ENCODE measurements around the gene NT5C1B.
"Not testable (repeated sequence)": the region's sequence is repeated elsewhere in the genome, so short reads cannot be mapped to it uniquely, and the experiment has no call there.

The NT5C1B gene

DNA sequence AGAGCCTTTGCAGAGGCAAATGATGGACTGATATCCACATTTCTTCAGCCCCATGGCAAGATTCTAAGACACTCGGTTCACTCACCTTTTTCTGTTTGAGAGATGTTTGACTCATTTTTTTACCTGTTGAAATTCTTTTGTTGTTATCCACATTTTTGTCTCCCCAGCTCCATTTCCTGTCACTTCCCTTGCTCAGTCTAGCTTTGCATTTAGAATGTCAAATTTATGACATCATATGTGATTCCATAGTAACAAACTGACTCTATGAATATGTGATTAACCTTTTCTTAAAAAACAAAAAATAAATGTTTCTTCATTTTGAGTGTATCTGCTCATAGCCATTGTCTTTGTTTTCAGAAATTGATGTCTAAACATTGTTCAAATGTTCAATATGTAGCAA is at the start of gene NT5C1B:
Gene NT5C1B, minus strand, starts transcription at position 216 of the 400 bp plus-strand sequence. Its CDS starts 101 bp downstream, at position 115.
- DNase-seq, result no peak

DNA sequence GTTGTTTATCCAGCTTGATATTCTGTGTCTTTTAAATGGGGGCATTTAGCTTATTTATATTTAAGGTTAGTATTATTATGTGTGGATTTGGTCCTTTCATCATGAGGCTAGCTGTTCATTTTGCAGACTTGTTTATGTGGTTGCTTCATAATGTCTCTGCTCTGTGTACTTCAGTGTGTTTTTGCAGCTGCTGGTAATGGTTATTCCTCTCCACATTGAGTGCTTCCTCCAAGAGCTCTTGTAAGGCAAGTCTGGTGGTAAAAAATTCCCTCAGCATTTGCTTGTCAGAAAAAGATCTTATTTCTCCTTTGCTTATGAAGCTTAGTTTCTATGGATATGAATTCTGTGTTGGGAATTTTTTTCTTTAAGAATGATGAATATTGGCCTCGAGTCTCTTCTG is 47.8 kb upstream of the NT5C1B start:
- no peak for DNase-seq

DNA sequence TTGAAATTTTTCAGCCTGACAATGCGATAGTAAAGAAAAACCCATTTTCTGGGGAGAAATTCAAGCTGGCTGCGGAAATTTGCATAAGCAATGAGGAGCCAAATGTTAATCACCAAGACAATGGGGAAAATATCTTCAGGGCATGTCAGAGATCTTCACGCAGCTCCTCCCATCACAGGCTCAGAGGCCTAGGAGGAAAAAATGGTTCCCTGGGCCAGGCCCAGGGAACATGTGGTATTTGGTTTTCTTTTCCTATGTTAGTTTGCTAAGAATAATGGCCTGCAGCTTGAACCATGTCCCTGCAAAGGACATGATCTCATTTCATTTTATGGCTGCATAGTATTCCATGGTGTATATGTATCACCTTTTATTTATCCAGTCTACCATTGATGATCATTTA is 43.3 kb upstream of the NT5C1B start:
- DNase-seq, result not testable (repeated sequence)

DNA sequence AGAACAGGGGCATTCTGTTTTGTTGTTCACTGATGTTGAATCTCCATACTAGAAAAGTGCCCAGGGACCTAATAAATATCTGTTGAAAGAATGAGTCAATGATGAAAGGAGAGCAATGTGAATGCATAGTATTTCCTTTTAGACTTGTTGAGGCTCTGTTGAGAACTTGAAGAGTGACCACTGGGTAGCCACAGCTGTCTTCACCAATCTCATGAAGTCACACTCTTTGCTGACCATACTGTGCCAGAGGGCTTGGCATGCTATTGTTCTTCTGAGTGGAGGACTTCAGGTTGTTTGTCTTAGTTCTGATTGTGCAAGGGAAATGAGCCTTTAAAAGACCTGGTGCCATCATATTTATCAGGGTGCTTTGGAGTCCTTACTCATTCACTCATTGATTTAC is 41.6 kb upstream of the NT5C1B start:
- DNase-seq, result no peak

DNA sequence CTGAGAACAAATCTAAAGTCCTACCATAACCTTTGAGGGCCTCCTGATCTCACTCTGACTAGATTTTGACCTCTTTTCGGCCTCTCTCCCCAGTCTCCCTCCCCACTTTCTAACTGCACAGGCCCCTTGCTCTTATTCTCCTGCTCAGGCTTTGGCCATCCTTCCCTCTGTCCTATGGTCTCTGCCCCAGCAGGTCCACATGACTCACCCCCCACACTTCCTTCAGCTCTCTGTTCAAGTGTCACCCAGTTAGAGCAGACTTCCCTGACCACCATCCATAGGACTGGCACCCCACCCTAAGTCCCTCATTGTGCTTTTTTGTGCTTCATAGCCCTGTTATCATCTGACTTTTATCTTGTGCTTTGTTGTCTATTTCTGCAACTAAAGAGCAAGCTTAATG is 41.2 kb upstream of the NT5C1B start:
- no peak for DNase-seq

DNA sequence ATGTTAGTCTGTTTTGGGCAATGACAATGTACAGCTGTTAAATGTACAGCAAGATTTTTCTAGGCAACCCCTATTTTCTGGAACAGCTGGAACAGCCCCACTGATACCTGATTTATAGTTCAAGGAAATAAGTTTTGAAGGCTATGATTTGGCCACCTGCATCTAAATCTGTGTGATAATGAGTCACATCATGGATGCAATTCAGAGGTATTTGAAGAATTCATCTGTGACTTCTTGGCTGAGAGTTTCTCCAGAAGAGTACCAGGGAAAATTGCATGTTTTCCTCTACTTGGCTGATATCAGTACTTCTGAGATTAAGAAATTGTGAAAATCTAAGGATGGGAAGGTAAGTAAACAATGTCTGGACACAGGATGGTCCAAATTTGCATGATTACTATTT is 40.7 kb upstream of the NT5C1B start:
- DNase-seq, result no peak

DNA sequence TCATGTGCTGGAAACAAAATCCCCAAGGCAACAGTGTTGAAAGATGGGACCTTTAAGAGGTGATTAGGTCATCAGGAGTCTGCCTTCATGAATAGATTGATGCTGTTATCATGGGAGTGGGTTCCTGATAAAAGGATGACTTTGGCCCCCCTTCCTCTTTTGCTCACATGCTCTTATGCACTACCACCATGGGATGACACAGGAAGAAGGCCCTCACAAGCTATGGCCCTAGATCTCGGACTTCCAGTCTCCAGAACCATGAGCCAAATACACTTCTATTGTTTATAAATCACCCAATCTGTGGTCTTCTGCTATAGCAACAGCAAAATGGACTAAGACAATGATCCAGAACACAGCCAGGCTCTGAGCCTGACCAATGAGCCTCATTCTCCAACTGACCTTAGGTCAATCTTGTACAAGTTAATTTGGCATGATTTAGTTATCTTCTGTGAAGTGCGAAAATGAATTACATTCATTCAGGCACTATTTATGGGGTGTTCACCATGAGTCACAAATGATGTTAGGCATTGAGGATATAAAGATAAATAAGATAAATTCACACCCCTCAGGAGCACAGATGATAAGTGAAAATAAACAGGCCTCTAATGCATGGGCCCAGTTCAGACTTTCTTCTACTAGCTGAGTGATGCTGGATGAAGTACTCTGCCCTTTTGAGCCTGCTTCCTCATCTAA is 37.7 kb upstream of the NT5C1B start:
- DNase-seq, result no peak

DNA sequence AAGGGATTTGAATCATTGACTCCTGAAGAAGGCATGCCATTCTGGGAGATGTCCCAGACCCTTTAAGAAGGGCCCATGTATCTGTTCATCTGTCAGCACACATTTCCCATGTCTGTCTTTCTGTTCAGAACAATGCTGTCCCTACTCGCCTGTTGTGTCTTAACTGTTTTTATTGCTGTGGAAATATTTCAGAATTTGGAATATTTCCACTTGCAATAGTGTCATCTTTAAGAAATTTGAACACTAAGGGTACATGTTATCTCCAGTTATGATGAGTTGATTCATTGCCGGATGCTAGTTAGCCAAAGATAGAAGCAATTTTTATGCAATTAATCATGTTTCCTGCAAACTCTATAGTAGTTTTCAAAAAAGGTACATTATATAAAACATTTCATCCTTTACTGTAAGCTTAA is 36.9 kb upstream of the NT5C1B start:
- DNase-seq, result no peak

DNA sequence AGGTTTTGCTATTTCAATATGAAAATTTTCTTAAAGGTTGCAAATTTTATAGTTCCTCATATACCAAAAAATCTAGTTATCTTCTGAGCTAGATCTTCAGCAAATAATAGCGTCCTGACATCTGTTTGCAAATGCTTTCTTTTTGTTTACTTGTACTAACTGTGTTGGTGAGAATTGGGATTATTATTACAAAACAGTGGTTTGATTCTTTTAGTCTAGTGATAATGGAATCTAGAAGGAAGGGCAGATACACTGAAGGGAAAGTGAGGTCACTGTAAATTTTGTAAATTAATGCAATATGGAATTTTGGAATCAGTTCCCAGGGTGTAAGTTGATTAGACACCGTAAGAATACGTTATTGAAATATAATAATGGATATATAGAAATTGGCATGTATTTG is 36.2 kb upstream of the NT5C1B start:
- DNase-seq, result no peak

DNA sequence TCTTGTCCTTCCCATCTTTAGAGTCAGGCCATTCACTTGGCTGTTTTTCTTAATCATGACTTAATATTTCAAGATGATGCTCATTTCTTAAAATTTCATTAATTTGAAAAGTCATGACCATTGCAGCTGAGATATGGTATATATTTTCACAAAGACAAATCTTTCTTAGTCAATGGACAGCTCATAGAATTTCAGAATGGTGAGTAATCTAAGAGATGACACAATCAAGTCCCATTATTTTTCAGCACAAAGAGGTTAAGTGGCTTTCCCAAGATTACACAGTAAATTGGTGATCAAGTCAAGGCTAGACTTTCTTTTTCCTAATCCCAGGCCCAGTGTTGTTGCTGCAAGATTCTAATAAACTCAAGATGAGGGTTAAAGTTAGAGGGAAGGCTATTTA is 34.4 kb upstream of the NT5C1B start:
- DNase-seq, result no peak

DNA sequence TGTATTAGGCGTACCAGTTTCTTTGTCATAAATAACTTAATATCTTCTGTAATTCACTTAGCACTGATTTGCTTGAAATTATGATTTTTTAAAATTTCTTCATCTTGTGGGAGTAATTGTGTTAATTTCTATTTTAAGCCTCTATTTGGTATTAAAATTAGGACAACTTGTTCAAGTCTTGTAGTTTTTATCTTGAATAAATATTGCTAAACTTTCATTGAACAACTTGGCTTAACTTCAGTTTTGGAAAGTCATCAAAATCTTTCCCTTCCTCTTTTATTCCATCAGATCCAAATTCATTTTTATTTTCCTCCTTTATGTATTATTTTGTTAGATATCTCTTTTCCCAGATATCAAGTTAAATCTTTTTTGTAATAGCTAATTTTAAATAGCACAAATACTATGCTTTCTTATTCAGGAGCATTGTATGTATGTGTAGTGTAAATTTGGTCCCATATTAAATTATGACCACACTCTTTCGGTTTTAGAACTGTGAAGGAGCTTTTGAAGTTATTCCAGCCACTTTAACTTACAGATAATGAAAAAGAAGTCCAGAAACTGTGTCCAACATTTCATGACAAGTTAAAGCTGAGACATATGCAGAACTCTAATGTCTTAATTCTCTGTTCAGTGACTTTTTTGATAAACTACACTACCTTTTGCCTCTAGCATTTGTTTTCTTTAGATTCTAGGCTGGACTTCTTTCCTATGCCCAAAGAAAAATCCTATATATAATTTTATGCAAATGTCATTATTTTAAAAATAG is 31.7 kb upstream of the NT5C1B start:
- DNase-seq, result no peak

DNA sequence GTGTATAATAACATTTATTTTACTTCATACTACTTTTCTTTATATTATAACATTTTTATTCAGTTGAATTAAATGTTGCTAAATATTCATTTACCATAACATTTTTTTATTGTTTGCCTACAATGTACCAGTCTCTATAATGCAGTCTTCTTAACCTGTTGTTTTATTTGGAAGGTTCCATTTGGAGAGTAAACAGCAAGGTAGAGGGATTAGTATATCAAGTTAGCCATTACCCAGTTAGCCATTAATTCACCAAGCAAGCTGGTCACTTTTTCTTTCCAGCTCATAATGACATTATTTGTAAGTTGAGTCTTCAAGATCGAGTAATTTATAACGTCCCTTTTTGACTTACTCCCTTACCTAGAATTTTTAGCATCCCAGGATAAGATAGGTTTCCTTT is 29.7 kb upstream of the NT5C1B start:
- DNase-seq, result no peak

DNA sequence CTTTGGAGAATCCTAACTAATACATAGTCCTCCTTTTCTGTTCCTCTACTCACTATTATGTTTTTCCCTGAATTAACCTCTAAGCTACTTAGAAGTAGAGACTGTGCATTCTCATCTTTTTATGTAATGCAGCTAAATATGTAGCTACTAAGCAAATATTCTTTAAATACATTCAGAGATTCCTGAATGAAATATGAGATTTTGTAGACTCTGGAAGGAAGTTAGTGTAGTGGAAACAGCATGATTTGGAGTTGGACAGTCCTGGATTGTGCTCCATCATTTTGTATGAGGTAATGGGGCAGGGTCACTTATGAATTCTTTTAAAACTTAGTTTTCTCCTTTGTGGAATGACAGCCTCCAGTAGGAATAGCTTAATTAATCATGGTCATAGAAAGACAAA is 24.7 kb upstream of the NT5C1B start:
- no peak for DNase-seq

DNA sequence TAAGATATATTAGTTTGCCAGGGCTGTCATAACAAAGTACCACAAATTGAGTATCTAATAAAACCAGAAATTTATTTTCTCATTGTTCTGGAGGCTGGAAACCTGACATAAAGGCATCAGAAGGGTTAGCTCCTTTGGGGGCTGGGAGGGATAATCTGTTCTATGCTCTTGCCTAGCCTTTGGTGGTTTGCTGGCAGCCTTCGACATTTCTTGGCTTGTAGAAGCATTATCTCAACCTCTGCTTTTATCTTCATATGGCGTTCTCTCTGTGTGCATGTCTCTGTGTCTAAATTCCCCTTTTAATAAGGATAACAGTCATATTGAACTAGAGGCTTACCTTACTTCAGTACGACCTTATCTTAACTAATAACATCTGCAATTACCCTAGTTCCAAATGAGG is 22.8 kb upstream of the NT5C1B start:
- DNase-seq, result no peak

DNA sequence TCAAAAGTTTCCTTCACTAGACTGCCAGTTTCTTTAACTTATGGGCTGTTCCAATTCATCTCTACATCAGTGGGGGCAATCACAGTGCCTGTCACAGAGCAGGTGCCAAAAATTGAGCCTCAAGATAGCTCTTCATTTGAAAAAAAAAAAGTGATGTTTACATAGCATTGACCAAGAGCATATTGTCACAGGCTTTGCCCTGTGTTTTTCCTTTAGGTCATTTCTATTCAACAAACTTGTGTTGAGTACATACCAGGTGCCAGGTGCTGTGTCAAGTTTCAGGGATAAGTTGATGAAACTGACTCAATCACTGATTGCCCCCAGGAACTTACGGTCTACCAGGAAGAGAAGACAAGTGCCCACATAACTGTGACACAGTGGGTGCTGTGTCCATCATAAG is 22.2 kb upstream of the NT5C1B start:
- DNase-seq, result no peak

DNA sequence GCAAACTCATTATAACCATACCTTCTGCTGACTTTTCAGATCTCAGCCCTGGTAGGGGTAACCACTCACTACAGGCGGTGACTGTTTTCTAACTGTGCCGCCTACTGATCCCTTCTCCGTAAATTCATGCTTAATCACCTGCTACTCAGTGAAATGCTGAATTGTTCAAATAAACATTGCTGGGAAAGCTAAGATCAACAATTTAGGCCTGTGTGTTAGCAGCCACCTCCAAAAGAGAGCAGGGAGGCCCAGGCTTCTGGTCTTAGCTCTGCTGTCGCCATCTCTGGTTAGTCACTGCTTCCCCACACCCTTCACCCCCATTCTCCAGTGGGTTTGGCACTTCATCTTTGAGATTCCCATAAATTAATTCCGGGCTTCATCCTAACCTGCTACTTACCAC is 21.8 kb upstream of the NT5C1B start:
- no peak for DNase-seq

DNA sequence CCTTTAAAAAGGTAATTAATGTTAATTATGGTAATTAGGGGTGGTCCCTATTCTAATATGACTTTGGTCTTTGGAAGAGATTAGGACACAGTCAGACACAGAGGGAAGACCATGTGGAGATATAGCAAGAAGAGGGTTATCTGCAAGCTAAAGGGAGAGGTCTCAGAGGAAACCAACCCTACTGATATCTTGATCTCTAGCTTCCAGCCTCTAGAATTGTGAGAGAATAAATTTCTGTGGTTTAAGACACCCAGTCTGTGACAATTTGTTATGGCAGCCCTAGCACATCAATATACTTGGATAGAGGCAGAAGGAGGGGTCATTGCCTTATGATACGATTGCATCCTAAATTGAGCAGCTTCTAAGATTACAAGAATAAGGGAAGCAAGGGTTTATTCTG is 21.3 kb upstream of the NT5C1B start:
- DNase-seq, result no peak

DNA sequence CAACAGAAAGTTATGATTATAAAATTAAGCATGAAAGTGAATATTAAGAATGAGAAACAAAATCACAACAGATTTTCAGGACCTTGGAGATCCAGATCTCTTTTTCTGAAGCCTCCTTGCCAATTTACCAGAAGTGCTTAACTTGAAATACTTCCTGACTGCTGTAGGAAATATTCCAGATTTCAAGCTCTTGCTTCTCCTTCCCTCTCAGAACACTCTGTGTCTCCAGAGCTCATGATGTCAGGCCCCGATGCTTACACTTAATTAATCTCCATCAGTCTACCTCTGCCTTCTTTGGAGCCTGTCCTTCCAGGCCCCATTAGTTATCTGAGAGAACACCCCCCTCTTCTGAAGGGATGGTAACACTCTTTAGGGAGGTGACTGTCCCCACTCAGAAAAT is 20.7 kb upstream of the NT5C1B start:
- no peak for DNase-seq

DNA sequence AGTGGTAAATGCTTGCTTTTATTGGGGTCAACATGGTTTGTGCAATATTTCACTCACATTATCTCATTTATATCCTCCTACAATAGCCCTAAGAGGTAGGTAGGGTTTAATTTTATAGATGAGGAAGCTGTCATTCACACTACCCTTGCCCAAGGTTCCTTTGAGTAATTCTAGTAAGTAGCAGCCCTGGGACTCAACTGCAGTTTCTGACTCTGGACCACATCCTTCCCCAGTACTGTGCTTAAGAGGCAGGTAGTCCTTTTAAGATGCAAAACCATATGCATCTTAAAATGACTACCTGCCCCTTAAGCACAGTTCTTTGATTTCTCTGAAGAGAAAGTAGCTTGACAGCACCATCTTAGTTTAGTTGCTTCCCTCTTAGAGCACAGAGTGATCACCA is 15.7 kb upstream of the NT5C1B start:
- no peak for DNase-seq

DNA sequence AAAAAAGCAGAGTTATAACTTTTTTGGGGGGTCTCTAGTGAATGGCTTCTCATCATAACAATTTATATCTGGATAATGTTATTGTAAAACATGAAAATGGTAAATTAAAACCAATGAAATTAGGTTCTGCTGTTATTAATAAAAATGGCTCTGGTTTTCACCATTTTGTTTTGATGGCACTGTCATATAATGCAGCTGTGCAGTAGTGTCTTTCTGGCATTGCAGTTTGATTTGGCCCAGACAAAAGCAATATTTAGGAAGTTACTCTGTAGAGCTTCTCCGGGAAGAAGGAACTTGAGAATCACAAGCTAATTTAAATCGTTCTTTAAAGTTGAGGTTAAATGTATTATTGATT is 15.1 kb upstream of the NT5C1B start:
- DNase-seq, result no peak

DNA sequence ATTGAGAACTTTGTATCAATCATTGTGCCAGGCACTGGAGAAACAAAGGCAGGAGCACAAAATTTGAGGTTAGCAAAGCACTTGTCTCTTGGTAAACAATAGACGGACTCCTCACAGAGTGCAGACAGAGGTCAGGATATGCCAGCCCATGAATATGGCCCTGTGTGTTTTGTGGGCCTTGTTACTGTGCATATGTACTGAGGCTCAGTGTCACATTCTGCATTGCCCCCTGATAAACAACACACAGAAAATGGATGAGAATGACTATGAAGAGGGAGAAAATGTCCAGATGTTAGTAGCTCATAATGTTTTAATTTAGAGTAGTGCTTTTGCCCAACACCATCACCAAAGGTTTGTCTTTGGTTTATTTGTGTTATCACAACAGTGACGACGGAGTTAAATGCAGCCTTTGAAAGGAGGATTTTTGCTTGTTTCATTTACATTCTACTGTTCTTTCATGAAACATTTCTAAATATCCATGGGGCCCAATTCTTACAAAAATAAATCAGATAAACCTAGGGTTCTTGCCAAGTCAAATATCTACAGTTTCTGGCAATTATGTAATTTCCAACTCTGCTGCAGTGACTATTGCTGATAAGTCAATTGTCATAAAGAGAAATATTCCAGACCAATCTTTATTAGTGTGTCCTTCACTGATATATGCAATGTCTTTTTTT is 14.6 kb upstream of the NT5C1B start:
- DNase-seq, result no peak

DNA sequence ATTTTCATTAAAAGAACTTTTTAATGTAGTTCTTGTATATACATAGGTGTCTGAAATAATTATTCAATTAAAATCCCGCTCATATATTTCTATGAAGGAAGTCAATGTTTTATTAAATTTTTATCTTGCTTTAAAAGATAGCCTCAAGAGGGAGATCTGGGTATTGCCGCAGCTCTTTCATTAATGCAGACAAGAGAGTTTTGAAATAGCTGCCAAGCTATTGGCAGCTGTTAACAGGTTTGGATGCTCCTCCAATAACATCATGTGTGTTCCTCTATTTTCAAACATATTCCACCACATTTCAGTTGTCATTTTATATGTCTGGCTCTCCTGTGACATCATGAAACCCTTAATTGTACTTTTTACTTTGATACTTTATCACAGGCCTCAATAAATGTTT is 12.9 kb upstream of the NT5C1B start:
- no peak for DNase-seq

DNA sequence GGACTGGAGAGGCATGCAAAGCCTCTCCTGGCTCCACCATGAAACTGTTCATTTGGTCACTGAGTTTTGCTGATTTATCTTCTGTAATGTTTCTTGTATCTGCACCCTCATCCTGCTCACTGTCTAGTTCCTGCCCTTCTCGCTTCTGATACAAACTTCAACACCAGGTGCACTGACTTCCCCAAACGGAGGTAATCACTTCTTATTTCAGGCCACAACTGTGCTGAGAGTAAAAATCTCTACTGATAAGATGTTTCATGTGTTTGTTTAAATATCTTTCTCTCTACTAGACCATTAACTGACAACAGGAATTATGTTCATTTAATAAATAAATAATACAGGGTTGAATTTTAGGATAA is 10.9 kb upstream of the NT5C1B start:
- DNase-seq, result no peak

DNA sequence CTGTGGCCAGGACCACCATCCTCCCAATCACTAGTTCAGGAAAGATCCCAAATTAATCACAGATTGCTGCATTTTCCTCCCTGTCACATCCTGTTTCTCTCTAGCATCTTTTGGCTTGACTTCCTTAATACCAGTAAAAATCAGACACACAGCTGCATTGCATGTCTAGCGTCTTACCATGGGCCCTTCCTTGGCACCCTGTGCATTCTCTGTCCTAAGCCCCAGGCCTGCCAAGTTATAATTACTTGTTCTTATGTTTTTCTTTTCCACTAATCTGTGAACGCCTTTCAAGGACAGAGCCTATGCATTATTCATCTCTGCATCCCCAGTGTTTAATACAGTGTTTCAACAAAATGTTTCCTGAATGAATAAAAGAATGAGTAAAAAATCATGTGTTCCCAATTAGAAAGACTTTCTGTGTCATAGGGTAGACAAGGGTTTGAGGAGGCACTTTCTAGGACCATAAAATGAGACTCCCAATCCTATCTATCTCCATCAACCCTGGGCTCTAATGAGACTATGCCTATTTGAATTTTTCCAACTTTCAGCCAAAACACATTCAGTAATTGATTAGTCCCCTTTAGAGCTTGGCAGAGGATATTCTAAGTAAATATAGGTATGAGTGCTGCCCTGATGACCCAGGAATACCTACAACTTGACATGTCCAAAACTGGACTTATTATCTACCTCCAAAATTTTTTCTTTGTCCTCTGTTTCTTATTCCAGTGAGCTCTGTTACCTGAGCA is 10.3 kb upstream of the NT5C1B start:
- no peak for DNase-seq
